ENCODE measurements around the gene EXD3. TPM values are rescaled to one million over a fixed set of nuclear protein-coding genes. Genes with fewer than 3 reads are reported as not detected.
A peak's percentile ranks its signal among the peaks of the same experiment; 100 is the strongest.

Gene EXD3
- total and polyA plus RNA-seq, 9 of the 15 experiments (the other 6 are each of a cell fraction or from before 2014, with no cell fraction given) = 0.29 to 12.5 (median 3.9) TPM

GRCh38 chr9:137294091-137294680 is 128.8 kb downstream of the EXD3 start (continued):
- no peak for TF ChIP-seq THAP7 (CRISPR knock-in tag; IDR thresholded peaks at IDR 0.05)
- TF ChIP-seq ETV5 (CRISPR knock-in tag; IDR thresholded peaks at IDR 0.05; ENCODE audit: low read depth) = no peak
- TF ChIP-seq ZNF224 (CRISPR knock-in tag; IDR thresholded peaks at IDR 0.05) = no peak
- no peak for TF ChIP-seq ETS2 (tag; IDR thresholded peaks at IDR 0.05; ENCODE audit: borderline replicate concordance, poor library complexity, severe bottlenecking)
- no peak for TF ChIP-seq ZNF512 (tag; IDR thresholded peaks at IDR 0.05)
- peak; percentile 85 for TF ChIP-seq USF1 (CRISPR knock-in tag; IDR thresholded peaks at IDR 0.05)
- no peak for TF ChIP-seq ZNF778 (CRISPR knock-in tag; IDR thresholded peaks at IDR 0.05)
- no peak for TF ChIP-seq TCF15 (CRISPR knock-in tag; IDR thresholded peaks at IDR 0.05)
- no peak for TF ChIP-seq TSHZ1 (CRISPR knock-in tag; IDR thresholded peaks at IDR 0.05)
- TF ChIP-seq RBM17 (IDR thresholded peaks at IDR 0.05; ENCODE audit: borderline replicate concordance, low read depth, low read length) = no peak
- no peak for TF ChIP-seq FUS (optimal IDR thresholded peaks at IDR 0.05; ENCODE audit: low read depth, low read length)
- no peak for TF ChIP-seq RFX1 (IDR thresholded peaks at IDR 0.05)
- TF ChIP-seq MNT (conservative IDR thresholded peaks at IDR 0.05) = peak in 1 of 2 experiments; percentile 18; a peak in 1 of 4 replicates
- TF ChIP-seq ARID3A (IDR thresholded peaks at IDR 0.05; ENCODE audit: borderline replicate concordance, low read depth, low read length) = no peak
- no peak for TF ChIP-seq HMG20B (CRISPR knock-in tag; IDR thresholded peaks at IDR 0.05)
